HepG2 (cell line): ENCODE results near the gene MRPL28. TPM values are rescaled to one million over a fixed set of nuclear protein-coding genes. Genes with fewer than 3 reads are reported as not detected.

Source experiments
- HOXA5 ChIP-seq: sonication (generic); formaldehyde crosslinking; IDR thresholded peaks from 2 replicates; pipeline ENCODE4 v1.4.0; 2020; ENCODE audit warnings: missing genetic modification reagents
- IKZF1 ChIP-seq: fragments of 450-650 bp; IDR thresholded peaks from 2 replicates; pipeline ENCODE4 v1.7.1; 2016
- KMT2A ChIP-seq: sonication (generic); formaldehyde crosslinking; IDR thresholded peaks from 2 replicates; pipeline ENCODE4 v1.4.0; 2020; ENCODE audit warnings: missing genetic modification reagents
- MEIS1 ChIP-seq: sonication (generic); formaldehyde crosslinking; IDR thresholded peaks from 2 replicates; pipeline ENCODE4 v1.9.0; 2021; ENCODE audit warnings: mild to moderate bottlenecking, missing genetic modification reagents, moderate library complexity, borderline replicate concordance
- NCOA1 ChIP-seq: sonication (generic); formaldehyde crosslinking; IDR thresholded peaks from 2 replicates; pipeline ENCODE4 v1.9.0; 2021; ENCODE audit warnings: missing genetic modification reagents
- ZNF207 ChIP-seq: fragments of 450-650 bp; IDR thresholded peaks from 2 replicates; pipeline ENCODE4 v1.6.1; 2016; ENCODE audit warnings: antibody characterized with exemption, borderline replicate concordance
- ZNF256 ChIP-seq: sonication (generic); formaldehyde crosslinking; conservative IDR thresholded peaks from 2 replicates; pipeline ENCODE4 v1.4.0; 2020; ENCODE audit warnings: missing genetic modification reagents
- ZNF326 ChIP-seq: sonication (generic); formaldehyde crosslinking; IDR thresholded peaks from 2 replicates; pipeline ENCODE4 v1.4.0; 2020; ENCODE audit warnings: missing genetic modification reagents, borderline replicate concordance
- ZNF501 ChIP-seq: sonication (generic); formaldehyde crosslinking; IDR thresholded peaks from 2 replicates; pipeline ENCODE4 v1.5.1; 2020; ENCODE audit warnings: mild to moderate bottlenecking, moderate library complexity, missing genetic modification reagents
- polyA plus RNA-seq, 8 experiments: library from polyadenylated mRNA; depleted of rRNA in 3 of 8; stranded (reverse) in 7 of 8; unstranded in 1 of 8; fragments of >200 nt; fragmentation: Illumina TruSeq in 4 of 8; extraction: Trizol in 4 of 8; gene quantifications; 2 replicates each; pipeline versions ENCODE4 v1.2.1 to v1.2.3, GENCODE V29; 2011 to 2016; ENCODE audit warnings: low read depth in 4 of 8, missing spikeins in 1 of 8, mixed read lengths in 1 of 8; ENCODE audit not compliant: insufficient read depth in 1 of 8
- total RNA-seq, 5 experiments: library from RNA; depleted of rRNA; stranded (reverse); fragments of >200 nt; fragmentation: Illumina TruSeq; extraction: Trizol; gene quantifications; 2 replicates each; pipeline ENCODE4 v1.2.3, GENCODE V29; 2016; ENCODE audit warnings: low read depth in 1 of 5
- TF ChIP-seq, protein P1 (sequence below): sonication (generic); formaldehyde crosslinking; IDR thresholded peaks from 2 replicates; pipeline ENCODE4 v1.4.0; 2020; ENCODE audit warnings: missing genetic modification reagents, borderline replicate concordance
- TF ChIP-seq, protein P2 (sequence below): sonication (generic); formaldehyde crosslinking; IDR thresholded peaks from 2 replicates; pipeline ENCODE4 v1.4.0; 2020; ENCODE audit warnings: missing genetic modification reagents
- TF ChIP-seq, protein P3 (sequence below): sonication (generic); formaldehyde crosslinking; IDR thresholded peaks from 2 replicates; pipeline ENCODE4 v1.4.0; 2020; ENCODE audit warnings: missing genetic modification reagents, borderline replicate concordance
- TF ChIP-seq, protein P4 (sequence below): sonication (generic); formaldehyde crosslinking; IDR thresholded peaks from 2 replicates; pipeline ENCODE4 v1.5.0; 2020; ENCODE audit warnings: missing genetic modification reagents

MRPL28 gene
- total and polyA plus RNA-seq, 2 of the 13 experiments (the other 11 are each of a cell fraction or from before 2014, with no cell fraction given), result 114 to 135 TPM

DNA sequence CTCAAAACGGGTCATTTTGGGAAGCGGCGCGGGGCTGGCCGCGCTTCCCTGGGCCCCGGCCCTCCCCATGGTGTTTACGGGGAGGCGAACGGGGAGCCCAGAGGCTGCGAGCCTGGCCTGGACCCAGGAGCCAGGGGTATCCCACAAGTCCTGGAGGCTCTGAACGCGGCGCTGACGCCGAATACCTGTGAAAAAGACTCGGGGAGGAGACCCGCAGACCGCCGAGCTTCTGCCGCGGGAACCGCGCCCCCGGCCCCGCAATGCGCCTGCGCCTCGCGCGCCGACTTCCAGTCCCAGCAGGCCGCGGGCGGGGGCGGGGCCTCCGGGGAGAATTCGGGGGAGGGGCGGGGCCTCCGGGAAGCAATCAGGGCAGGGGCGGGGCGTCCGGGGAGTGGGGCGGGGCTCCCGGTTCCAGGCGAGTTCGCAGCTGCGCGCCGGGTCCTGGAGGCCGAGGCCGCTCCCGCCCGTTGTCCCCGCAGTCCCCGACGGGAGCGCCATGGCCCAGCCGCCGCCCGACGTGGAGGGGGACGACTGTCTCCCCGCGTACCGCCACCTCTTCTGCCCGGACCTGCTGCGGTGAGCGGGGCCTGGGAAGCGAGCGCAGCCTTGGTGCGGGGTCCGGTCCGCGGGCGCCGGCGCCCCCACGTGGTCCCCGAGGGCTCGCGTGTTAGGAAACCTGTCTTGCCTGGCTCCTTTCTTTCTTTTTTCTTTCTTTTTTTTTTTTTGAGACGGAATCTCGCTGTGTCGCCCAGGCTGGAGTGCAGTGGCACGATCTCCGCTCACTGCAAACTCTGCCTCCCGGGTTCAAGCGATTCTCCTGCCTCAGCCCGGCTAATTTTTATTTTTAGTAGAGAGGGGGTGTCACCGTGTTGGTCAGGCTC, 31.4 kb upstream of the MRPL28 start, which contains the start of gene DECR2 (continued):
- TF ChIP-seq, protein P1, sequence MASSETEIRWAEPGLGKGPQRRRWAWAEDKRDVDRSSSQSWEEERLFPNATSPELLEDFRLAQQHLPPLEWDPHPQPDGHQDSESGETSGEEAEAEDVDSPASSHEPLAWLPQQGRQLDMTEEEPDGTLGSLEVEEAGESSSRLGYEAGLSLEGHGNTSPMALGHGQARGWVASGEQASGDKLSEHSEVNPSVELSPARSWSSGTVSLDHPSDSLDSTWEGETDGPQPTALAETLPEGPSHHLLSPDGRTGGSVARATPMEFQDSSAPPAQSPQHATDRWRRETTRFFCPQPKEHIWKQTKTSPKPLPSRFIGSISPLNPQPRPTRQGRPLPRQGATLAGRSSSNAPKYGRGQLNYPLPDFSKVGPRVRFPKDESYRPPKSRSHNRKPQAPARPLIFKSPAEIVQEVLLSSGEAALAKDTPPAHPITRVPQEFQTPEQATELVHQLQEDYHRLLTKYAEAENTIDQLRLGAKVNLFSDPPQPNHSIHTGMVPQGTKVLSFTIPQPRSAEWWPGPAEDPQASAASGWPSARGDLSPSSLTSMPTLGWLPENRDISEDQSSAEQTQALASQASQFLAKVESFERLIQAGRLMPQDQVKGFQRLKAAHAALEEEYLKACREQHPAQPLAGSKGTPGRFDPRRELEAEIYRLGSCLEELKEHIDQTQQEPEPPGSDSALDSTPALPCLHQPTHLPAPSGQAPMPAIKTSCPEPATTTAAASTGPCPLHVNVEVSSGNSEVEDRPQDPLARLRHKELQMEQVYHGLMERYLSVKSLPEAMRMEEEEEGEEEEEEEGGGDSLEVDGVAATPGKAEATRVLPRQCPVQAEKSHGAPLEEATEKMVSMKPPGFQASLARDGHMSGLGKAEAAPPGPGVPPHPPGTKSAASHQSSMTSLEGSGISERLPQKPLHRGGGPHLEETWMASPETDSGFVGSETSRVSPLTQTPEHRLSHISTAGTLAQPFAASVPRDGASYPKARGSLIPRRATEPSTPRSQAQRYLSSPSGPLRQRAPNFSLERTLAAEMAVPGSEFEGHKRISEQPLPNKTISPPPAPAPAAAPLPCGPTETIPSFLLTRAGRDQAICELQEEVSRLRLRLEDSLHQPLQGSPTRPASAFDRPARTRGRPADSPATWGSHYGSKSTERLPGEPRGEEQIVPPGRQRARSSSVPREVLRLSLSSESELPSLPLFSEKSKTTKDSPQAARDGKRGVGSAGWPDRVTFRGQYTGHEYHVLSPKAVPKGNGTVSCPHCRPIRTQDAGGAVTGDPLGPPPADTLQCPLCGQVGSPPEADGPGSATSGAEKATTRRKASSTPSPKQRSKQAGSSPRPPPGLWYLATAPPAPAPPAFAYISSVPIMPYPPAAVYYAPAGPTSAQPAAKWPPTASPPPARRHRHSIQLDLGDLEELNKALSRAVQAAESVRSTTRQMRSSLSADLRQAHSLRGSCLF (CRISPR knock-in tag), result no peak
- TF ChIP-seq KMT2A (CRISPR knock-in tag) (peak; percentile 39; the same call in 1 of the 2 replicates), ZNF326 (peak; percentile 56; the same call in 1 of the 2 replicates), ZNF501 (no peak; the same call in 1 of the 2 replicates), IKZF1 (no peak), HOXA5 (no peak; the same call in 1 of the 2 replicates), NCOA1 (CRISPR knock-in tag) (no peak), ZNF207 (no peak), MEIS1 (CRISPR knock-in tag) (no peak), ZNF256 (no peak)
- TF ChIP-seq, protein P2, sequence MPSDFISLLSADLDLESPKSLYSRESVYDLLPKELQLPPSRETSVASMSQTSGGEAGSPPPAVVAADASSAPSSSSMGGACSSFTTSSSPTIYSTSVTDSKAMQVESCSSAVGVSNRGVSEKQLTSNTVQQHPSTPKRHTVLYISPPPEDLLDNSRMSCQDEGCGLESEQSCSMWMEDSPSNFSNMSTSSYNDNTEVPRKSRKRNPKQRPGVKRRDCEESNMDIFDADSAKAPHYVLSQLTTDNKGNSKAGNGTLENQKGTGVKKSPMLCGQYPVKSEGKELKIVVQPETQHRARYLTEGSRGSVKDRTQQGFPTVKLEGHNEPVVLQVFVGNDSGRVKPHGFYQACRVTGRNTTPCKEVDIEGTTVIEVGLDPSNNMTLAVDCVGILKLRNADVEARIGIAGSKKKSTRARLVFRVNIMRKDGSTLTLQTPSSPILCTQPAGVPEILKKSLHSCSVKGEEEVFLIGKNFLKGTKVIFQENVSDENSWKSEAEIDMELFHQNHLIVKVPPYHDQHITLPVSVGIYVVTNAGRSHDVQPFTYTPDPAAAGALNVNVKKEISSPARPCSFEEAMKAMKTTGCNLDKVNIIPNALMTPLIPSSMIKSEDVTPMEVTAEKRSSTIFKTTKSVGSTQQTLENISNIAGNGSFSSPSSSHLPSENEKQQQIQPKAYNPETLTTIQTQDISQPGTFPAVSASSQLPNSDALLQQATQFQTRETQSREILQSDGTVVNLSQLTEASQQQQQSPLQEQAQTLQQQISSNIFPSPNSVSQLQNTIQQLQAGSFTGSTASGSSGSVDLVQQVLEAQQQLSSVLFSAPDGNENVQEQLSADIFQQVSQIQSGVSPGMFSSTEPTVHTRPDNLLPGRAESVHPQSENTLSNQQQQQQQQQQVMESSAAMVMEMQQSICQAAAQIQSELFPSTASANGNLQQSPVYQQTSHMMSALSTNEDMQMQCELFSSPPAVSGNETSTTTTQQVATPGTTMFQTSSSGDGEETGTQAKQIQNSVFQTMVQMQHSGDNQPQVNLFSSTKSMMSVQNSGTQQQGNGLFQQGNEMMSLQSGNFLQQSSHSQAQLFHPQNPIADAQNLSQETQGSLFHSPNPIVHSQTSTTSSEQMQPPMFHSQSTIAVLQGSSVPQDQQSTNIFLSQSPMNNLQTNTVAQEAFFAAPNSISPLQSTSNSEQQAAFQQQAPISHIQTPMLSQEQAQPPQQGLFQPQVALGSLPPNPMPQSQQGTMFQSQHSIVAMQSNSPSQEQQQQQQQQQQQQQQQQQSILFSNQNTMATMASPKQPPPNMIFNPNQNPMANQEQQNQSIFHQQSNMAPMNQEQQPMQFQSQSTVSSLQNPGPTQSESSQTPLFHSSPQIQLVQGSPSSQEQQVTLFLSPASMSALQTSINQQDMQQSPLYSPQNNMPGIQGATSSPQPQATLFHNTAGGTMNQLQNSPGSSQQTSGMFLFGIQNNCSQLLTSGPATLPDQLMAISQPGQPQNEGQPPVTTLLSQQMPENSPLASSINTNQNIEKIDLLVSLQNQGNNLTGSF (CRISPR knock-in tag), result peak; percentile 61
- TF ChIP-seq, protein P3, sequence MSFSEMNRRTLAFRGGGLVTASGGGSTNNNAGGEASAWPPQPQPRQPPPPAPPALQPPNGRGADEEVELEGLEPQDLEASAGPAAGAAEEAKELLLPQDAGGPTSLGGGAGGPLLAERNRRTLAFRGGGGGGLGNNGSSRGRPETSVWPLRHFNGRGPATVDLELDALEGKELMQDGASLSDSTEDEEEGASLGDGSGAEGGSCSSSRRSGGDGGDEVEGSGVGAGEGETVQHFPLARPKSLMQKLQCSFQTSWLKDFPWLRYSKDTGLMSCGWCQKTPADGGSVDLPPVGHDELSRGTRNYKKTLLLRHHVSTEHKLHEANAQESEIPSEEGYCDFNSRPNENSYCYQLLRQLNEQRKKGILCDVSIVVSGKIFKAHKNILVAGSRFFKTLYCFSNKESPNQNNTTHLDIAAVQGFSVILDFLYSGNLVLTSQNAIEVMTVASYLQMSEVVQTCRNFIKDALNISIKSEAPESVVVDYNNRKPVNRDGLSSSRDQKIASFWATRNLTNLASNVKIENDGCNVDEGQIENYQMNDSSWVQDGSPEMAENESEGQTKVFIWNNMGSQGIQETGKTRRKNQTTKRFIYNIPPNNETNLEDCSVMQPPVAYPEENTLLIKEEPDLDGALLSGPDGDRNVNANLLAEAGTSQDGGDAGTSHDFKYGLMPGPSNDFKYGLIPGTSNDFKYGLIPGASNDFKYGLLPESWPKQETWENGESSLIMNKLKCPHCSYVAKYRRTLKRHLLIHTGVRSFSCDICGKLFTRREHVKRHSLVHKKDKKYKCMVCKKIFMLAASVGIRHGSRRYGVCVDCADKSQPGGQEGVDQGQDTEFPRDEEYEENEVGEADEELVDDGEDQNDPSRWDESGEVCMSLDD (CRISPR knock-in tag), result no peak
- TF ChIP-seq, protein P4, sequence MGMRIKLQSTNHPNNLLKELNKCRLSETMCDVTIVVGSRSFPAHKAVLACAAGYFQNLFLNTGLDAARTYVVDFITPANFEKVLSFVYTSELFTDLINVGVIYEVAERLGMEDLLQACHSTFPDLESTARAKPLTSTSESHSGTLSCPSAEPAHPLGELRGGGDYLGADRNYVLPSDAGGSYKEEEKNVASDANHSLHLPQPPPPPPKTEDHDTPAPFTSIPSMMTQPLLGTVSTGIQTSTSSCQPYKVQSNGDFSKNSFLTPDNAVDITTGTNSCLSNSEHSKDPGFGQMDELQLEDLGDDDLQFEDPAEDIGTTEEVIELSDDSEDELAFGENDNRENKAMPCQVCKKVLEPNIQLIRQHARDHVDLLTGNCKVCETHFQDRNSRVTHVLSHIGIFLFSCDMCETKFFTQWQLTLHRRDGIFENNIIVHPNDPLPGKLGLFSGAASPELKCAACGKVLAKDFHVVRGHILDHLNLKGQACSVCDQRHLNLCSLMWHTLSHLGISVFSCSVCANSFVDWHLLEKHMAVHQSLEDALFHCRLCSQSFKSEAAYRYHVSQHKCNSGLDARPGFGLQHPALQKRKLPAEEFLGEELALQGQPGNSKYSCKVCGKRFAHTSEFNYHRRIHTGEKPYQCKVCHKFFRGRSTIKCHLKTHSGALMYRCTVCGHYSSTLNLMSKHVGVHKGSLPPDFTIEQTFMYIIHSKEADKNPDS (CRISPR knock-in tag), result no peak
